MCF 10A (cell line): Measurements from ENCODE around the gene ELL3. TPM values are rescaled to one million over a fixed set of nuclear protein-coding genes. Genes with fewer than 3 reads are reported as not detected.

Experiments used
- BruUV-seq: library from RNA; stranded (reverse); fragments of 400-500 nt; replicated peaks from 2 replicates; lab custom pipeline; 2021; lab: Mats Ljungman, UMichigan
- CTCF ChIA-PET: fragments of 300-600 bp; sonication (Branson Sonifier 250); formaldehyde crosslinking; extraction: SDS; loops from one replicate; lab custom pipeline; 2021; ENCODE audit warnings: antibody characterized with exemption, inconsistent platforms; lab: Yijun Ruan, JAX
- POLR2A ChIA-PET: fragments of 300-600, 350-650 bp; sonication (Branson Sonifier 250); formaldehyde crosslinking; extraction: SDS; loops from one replicate; lab custom pipeline; 2020; ENCODE audit warnings: antibody characterized with exemption, inconsistent platforms; lab: Yijun Ruan, JAX
- DNase-seq: peaks from one replicate; pipeline ENCODE4 v3.0.0-alpha.2; 2018; ENCODE audit not compliant: unreplicated experiment
- H3K27ac Mint-ChIP-seq: one replicate; pipeline ENCODE4 v1.8.0; 2022; ENCODE audit warnings: mild to moderate bottlenecking, low read depth, mixed read lengths; ENCODE audit not compliant: unreplicated experiment
- H3K27me3 Mint-ChIP-seq: one replicate; pipeline ENCODE4 v1.8.0; 2022; ENCODE audit warnings: mixed read lengths; ENCODE audit not compliant: insufficient read depth, unreplicated experiment
- H3K36me3 Mint-ChIP-seq: one replicate; pipeline ENCODE4 v1.8.0; 2022; ENCODE audit warnings: mild to moderate bottlenecking, moderate library complexity, mixed read lengths; ENCODE audit not compliant: insufficient read depth, unreplicated experiment
- H3K4me1 Mint-ChIP-seq: one replicate; pipeline ENCODE4 v1.8.0; 2022; ENCODE audit warnings: mixed read lengths; ENCODE audit not compliant: insufficient read depth, unreplicated experiment
- H3K4me3 Mint-ChIP-seq: one replicate; pipeline ENCODE4 v1.8.0; 2022; ENCODE audit warnings: mild to moderate bottlenecking, moderate library complexity, mixed read lengths; ENCODE audit not compliant: unreplicated experiment
- H3K9me3 Mint-ChIP-seq: one replicate; pipeline ENCODE4 v1.8.0; 2022; ENCODE audit warnings: mixed read lengths; ENCODE audit not compliant: unreplicated experiment
- CTCF ChIP-seq: fragments of 200-600 bp; IDR thresholded peaks from one replicate; pipeline ENCODE4 v1.8.0; 2022; ENCODE audit warnings: antibody characterized with exemption, mild to moderate bottlenecking; ENCODE audit not compliant: unreplicated experiment
- intact Hi-C: fragments of 100-400 bp; cut with micrococcal nuclease; formaldehyde crosslinking; loops from 2 replicates; pipeline ENCODE4 v1.14.1; 2022
- total RNA-seq: library from RNA; stranded (reverse); gene quantifications from 2 replicates; pipeline ENCODE4 v1.2.3, GENCODE V29; 2022

Gene ELL3
- total RNA-seq, 1 experiment from 2014 or later, result 0.86 TPM

- DNase-seq, result no peak
- ChIA-PET CTCF (interaction anchor here (0.6 to 2.9 kb wide), 4 partner anchors 21 to 52 kb away, joined by 3 to 11 read pairs (median 3); partner anchors contain the start of gene ELL3), POLR2A (interaction anchor here (0.7 to 13.7 kb wide), 2 partner anchors 19 to 543 kb away, joined by 5 to 162 read pairs; partner anchors contain the start of gene ELL3)
- Mint-ChIP-seq H3K36me3 (peaks cover 69% of the 10 kb centered on the region), H3K27me3 (no peaks in the 10 kb centered on the region), H3K4me3 (no peak overlapping the region), H3K4me1 (peaks cover 36% of the 10 kb centered on the region), H3K27ac (no peak overlapping the region), H3K9me3 (no peaks in the 10 kb centered on the region)
- BruUV-seq, result no TSS peak
- TF ChIP-seq CTCF, result no peak
- intact Hi-C loops, result no loop called here
Observed at GRCh38 chr15:43796566-43796965, 19.8 kb upstream of the ELL3 start.

- POLR2A ChIA-PET, result interaction anchor here (0.7 to 13.7 kb wide), 3 partner anchors 18 to 542 kb away, joined by 4 to 162 read pairs (median 5); partner anchors contain the start of genes ELL3 and MFAP1
- H3K36me3 Mint-ChIP-seq, result peaks cover 64% of the 10 kb centered on the region
Observed at GRCh38 chr15:43795997-43796396, 19.2 kb upstream of the ELL3 start.

GRCh38 chr15:43795197-43795596 lies 18.4 kb upstream of the ELL3 start:
- DNase-seq, result no peak
- intact Hi-C loops, result no loop called here
- Mint-ChIP-seq H3K36me3 (peaks cover 56% of the 10 kb centered on the region), H3K27me3 (no peaks in the 10 kb centered on the region), H3K4me1 (peaks cover 37% of the 10 kb centered on the region), H3K27ac (no peak overlapping the region), H3K4me3 (no peak overlapping the region), H3K9me3 (no peaks in the 10 kb centered on the region)
- BruUV-seq, result no TSS peak
- CTCF ChIA-PET, result interaction anchor here (0.8 to 2.9 kb wide), 5 partner anchors 18 to 297 kb away, joined by 3 to 11 read pairs (median 4); partner anchors contain the start of gene ELL3
- no peak for TF ChIP-seq CTCF
- POLR2A ChIA-PET, result interaction anchor here (0.8 to 13.7 kb wide), 4 partner anchors 10 to 29 kb away, joined by 3 to 162 read pairs (median 4); partner anchors contain the start of genes ELL3 and MFAP1

More at GRCh38 chr15:43795997-43796396, 19.2 kb upstream of the ELL3 start:
- no peak for TF ChIP-seq CTCF
- Mint-ChIP-seq H3K27ac (no peak overlapping the region), H3K9me3 (no peaks in the 10 kb centered on the region), H3K4me1 (peaks cover 38% of the 10 kb centered on the region), H3K27me3 (no peaks in the 10 kb centered on the region), H3K4me3 (no peak overlapping the region)
- CTCF ChIA-PET, result interaction anchor here (0.8 to 2.9 kb wide), 6 partner anchors 18 to 297 kb away, joined by 3 to 11 read pairs (median 4); partner anchors contain the start of gene ELL3
- intact Hi-C loops, result no loop called here
- BruUV-seq, result no TSS peak
- no peak for DNase-seq

GRCh38 chr15:43794269-43795037 lies 17.7 kb upstream of the ELL3 start:
- BruUV-seq, result no TSS peak
- Mint-ChIP-seq H3K4me3 (peak overlapping the region; percentile 95), H3K27ac (peak overlapping the region; percentile 94), H3K9me3 (no peaks in the 10 kb centered on the region), H3K27me3 (no peaks in the 10 kb centered on the region), H3K4me1 (peaks cover 29% of the 10 kb centered on the region), H3K36me3 (peaks cover 49% of the 10 kb centered on the region)
- ChIA-PET POLR2A (interaction anchor here (0.6 to 13.7 kb wide), 6 partner anchors 10 to 498 kb away, joined by 3 to 162 read pairs (median 4); partner anchors contain the start of gene ELL3), CTCF (interaction anchor here (1.0 to 1.7 kb wide), 4 partner anchors 8 to 424 kb away, joined by 3 to 5 read pairs (median 4); no protein-coding TSS in a partner anchor)
- intact Hi-C loops, result no loop called here
- DNase-seq, result no peak
- TF ChIP-seq CTCF, result no peak
